NCI-H2196 treated with DMSO at 0.1 percent for 48 hours (cell line): ENCODE data around the gene USP14.

Experiments
- DNase-seq: peaks from one replicate; lab custom pipeline; 2025; ENCODE audit not compliant: unreplicated experiment; lab: John Stamatoyannopoulos, UW

Gene USP14

DNA sequence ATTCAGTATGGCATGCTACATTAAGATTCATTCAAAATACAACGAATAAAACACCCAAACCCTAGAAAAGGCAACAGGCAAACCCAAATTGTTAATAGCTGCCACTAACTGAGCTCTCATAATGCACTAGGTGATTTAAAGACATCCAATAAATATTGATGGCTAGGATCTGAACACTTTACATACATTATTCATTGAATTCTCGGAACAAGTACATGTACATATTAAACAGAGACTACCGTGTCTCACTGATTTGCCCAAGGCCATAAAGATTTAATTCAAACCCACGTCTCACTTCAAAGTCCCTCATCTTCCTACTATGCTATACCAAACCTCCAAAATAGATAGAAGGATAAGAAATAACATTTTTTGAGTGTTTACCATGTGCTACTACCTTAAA lies 67.4 kb downstream of the USP14 start:
- no peak for DNase-seq

DNA sequence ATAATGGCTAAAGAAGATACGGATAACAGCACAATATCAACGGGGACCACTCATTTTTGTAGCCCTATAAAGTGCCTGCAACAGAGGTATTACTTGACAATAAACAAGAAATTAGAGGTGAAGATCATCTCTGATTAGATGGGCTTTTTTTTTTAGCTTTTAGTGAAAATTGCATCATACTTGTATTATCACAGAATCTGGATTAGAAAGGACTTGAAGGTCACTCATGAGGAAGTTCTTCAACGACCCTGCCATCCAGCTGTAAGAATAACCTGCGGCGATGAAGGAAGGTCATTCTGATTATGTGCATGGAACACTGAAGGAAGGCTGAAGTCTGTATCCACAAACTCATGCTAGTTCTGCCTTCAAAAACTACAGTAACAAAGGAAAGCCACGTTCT lies 69.0 kb downstream of the USP14 start:
- no peak for DNase-seq

DNA sequence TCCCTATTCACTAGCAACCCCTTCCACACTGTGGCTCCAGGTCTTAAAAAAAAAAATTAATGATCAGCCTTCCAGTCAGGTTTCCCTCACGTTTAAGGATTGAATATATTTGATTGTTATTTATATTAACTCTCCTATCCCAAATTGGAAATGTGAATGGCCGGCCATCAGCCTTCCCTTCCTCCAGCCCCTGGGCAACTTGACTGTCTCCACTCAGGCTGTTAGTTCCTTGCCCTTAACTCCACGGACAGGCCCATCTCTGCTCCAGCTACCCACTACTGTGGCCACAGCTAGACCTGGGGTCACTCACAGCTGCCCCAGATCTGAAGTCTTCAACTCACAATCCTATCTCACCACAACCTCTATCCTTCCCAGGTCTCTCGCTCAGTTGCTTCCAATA lies 69.5 kb downstream of the USP14 start:
- no peak for DNase-seq

DNA sequence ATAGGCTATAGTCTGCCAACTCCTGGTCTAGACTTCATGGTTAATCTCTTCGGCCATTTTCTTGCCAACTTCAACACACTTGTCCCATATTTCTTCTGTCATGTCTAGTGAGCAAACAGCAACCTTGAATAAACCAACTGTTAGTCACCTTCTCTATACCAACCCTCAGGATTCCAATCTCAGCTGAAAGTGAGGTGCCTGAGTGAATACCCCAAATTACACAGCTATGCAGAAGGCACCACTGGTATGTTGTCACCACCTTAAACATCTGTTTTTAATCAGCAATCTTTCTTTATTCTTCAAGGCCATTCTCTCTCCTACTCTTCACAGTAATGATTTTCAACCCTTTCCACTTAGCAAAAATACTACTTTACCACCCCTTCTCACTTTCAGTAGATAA lies 70.2 kb downstream of the USP14 start:
- no peak for DNase-seq

DNA sequence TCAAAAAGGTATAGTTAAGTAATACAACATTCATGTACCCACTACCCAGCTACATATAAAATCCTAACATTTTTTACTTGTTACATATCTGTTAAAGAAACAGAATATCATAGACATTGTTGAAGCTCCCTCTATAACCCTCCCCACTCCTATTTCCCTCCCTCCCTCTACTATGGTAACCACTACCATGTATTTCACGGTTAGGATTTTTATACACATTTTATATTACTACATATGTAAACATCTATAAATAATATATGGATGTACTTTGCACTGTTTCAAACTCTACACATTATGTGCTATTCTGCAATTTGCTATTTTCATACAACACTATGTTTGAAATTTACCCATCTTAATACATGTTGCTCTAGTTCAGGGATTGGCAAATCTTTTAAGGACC lies 73.2 kb downstream of the USP14 start:
- DNase-seq = no peak

DNA sequence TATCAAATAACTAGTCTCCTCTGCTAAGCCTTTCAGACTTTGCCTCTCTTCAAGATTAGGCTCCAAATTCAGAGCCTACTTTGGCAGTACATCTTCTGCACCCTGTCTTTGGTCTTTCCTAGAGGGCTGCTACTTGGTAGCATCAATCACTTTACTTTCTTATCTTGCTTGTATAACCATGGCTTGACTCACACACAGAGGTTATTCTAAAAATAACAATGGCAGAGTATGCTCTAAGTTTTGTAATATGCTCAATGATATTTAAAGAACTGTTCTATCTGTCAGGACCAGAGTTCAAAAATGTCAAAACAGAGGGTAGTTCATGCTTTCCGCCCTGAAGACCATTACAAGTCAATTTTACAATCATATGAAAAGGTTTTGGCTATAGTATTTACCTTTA lies 81.8 kb downstream of the USP14 start:
- DNase-seq = no peak

DNA sequence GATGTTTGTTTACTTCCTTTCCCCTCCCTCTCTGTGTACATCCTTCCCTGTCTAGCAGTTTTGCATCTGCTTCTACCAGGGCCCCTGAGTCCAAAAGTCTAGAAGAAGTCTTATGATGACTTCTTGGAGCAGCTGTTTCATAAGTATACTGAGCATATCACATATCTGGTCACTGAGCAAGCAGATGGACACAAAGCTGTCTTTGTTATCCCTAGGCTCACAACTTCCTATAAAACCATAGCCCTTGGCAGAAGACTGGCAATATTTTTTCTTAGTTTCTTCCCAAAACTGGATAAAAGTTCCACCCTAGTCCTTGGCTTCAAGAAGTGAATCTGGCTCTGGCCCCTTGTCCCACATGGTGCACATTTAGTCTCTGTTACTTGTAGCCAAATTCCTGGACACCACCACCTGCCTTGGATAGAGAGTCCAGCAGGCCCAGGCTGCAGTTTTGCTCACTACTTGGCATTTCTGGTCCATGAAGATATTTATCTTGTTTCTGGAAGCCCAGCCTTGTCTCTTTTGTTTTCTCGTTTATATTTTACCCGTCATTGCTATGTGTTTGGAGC lies 87.0 kb downstream of the USP14 start:
- DNase-seq = no peak

DNA sequence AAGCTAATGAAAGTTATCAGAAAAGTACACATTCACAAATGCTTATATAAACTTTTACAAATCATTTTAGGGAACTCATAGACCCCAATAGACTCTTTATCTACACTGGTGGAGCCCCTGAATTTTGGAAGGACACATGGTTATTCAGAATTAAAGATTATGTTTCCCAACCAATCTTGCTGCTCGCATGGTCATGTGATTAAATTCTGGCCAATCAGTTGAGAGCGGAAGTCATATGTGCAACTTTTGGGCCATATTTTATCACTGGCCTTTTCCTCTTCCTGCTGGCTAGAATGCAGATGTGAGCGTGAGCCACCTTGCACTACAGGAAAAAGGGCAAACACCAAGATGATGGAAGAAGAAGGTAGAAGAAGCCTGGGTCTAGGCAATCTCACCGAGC lies 89.7 kb downstream of the USP14 start:
- no peak for DNase-seq

DNA sequence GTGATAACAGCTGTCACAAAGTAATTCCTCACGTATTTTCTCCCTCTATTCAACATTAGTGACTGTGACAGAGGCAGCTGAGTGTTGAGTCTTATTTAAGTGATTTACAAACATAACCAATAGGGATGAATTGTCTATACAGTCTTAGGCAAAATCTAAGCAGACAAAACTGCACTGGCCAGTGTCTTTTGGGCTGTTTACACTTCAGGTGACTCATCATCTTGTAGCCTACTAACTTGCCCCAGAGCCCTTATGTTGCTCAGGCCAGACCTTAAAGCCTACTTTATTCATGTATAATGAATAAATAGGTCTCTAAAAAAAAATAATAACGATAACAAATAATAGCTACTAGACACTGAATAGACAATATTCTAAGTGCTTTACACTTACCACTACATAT lies 92.3 kb downstream of the USP14 start:
- DNase-seq = no peak

DNA sequence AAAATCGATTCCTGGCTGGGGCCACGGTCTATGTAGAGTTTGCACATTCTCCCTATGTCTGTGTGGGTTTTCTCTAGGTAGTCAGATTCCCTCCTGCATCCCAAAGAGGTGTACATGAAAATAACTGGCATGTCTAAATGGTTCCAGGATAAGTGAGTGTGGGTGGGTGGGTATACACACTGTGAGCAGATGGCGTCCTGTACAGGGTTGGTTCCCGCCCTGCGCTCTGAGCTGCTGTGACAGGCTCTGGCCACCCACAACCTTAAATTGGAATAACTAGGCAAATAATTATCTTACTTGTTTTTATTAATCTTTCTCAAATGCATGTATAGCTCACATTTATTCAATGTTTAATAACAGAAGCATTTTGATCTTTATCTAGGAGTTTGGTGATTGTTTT lies 93.2 kb downstream of the USP14 start:
- DNase-seq = no peak

DNA sequence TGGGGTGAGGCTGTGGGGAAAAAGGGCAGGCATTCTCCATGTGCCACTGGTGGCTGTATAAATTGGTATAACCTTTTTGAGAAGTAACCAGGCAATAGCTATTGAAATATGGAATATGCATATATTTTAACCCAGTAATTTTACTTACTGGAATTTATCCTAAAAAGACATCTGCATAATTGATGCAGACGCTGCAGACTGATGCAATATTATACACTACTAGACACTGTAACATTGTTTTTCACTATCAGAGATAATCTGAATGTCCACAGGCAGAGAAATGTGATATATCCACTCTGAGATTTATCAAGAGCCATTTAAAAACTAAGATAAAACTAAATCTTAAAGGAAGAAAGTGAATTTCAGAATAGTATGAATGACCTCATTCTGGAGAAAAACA lies 94.8 kb downstream of the USP14 start:
- DNase-seq = no peak

DNA sequence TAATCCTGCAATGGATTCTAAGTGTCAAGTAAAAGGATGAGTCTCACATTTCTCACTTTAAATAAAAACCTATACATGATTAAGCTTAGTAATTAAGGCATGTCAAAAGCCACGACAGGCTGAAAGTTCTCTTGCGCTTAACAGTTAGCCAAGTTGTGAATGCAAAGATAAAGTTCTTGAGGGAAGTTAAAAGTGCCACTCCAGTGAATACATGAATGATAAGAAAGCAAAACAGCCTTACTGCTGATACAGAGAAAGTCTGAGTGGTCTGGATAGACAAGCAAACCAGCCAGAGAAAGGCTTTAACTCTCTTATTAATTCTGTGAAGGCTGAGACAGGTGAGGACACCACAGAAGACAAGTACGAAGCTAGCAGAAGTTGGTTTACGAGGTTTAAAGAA lies 96.8 kb downstream of the USP14 start:
- no peak for DNase-seq

DNA sequence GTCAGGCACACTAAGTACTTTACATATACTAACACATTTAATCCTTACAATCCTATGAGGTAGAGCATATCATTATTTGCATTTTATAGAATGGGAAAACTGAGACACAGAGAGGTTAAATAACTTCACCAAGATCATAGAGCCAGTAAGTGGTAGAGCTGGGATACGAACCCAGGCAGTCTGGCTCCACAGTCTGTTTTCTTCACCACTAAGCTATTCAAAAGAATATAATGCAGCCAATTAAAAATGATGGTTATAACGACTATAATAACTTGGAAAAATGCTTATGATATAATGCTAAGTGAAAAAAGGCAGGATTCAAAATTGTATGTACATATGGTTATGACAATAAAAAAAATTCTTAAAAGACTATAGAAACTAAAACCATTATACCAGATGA lies 102.2 kb downstream of the USP14 start:
- DNase-seq = no peak

DNA sequence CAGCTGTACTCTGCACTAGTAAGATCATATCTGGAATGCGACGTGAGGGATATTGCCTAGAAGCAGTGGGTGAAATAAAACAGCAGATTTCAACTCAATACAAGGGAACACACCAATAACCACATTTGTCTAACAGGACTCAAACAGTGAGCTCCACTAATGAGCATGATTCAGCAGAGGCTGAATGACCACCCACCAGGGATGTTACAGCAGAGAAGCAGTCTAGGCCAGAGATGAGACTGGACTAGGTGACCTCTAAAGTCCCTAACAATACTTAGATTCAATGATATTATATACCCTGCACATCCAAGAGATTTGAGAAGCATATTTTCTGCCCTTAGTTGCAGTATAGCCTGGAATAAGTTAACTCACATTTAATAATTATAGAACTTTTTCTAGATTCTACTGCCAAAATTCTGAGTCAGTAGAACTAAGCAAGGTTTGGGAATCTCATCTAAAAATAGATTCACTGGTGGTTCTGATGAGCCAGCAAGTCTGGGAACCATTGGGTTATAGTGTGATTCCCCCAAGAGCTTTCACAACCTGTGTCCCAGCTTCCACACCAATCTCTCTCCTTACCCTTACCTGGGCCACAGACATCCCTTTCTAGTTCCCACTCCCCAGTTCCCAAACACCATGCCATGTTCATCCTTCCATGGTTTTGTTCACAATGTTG lies 103.2 kb downstream of the USP14 start:
- no peak for DNase-seq
